HEK293 (cell line): ENCODE results near the gene ACRBP.
A peak's percentile ranks its signal among the peaks of the same experiment; 100 is the strongest.

Experiments used
- BCL11A ChIP-seq: fragments of 450-650 bp; formaldehyde crosslinking; IDR thresholded peaks from 2 replicates; pipeline ENCODE4 v1.5.1; 2016; ENCODE audit warnings: low read depth, missing biosample characterization, missing genetic modification characterization
- GLI4 ChIP-seq: fragments of 450-650 bp; formaldehyde crosslinking; IDR thresholded peaks from 2 replicates; pipeline ENCODE4 v1.5.1; 2016; ENCODE audit warnings: missing biosample characterization, missing genetic modification characterization
- GLIS1 ChIP-seq: fragments of 450-650 bp; formaldehyde crosslinking; IDR thresholded peaks from 2 replicates; pipeline ENCODE4 v1.5.1; 2016; ENCODE audit warnings: missing biosample characterization, missing genetic modification characterization
- IKZF3 ChIP-seq: fragments of 450-650 bp; IDR thresholded peaks from 2 replicates; pipeline ENCODE4 v1.5.0; 2018; ENCODE audit warnings: missing biosample characterization, mild to moderate bottlenecking, missing genetic modification characterization, moderate library complexity
- KLF1 ChIP-seq: fragments of 450-650 bp; formaldehyde crosslinking; IDR thresholded peaks from 2 replicates; pipeline ENCODE4 v1.5.1; 2016; ENCODE audit warnings: missing biosample characterization, missing genetic modification characterization
- KLF16 ChIP-seq: fragments of 450-650 bp; formaldehyde crosslinking; IDR thresholded peaks from 2 replicates; pipeline ENCODE4 v1.5.1; 2017; ENCODE audit warnings: missing biosample characterization, missing genetic modification characterization
- OVOL3 ChIP-seq: fragments of 450-650 bp; formaldehyde crosslinking; IDR thresholded peaks from 2 replicates; pipeline ENCODE4 v1.5.1; 2016; ENCODE audit warnings: missing biosample characterization, missing genetic modification characterization
- SP2 ChIP-seq: fragments of 450-650 bp; formaldehyde crosslinking; IDR thresholded peaks from 2 replicates; pipeline ENCODE4 v1.5.1; 2016; ENCODE audit warnings: missing biosample characterization, missing genetic modification characterization
- ZBTB21 ChIP-seq: fragments of 450-650 bp; formaldehyde crosslinking; IDR thresholded peaks from 2 replicates; pipeline ENCODE4 v1.5.1; 2017; ENCODE audit warnings: missing biosample characterization, missing genetic modification characterization
- ZFP3 ChIP-seq: fragments of 450-650 bp; formaldehyde crosslinking; IDR thresholded peaks from 2 replicates; pipeline ENCODE4 v1.5.1; 2016; ENCODE audit warnings: low read depth, missing biosample characterization, missing genetic modification characterization
- ZIC2 ChIP-seq: fragments of 450-650 bp; formaldehyde crosslinking; IDR thresholded peaks from 2 replicates; pipeline ENCODE4 v1.5.1; 2016; ENCODE audit warnings: missing biosample characterization, missing genetic modification characterization
- ZNF10 ChIP-seq: fragments of 450-650 bp; formaldehyde crosslinking; IDR thresholded peaks from 2 replicates; pipeline ENCODE4 v1.5.1; 2017; ENCODE audit warnings: missing biosample characterization, missing genetic modification characterization
- ZNF133 ChIP-seq: fragments of 450-650 bp; formaldehyde crosslinking; IDR thresholded peaks from 2 replicates; pipeline ENCODE4 v1.5.1; 2016; ENCODE audit warnings: missing biosample characterization, missing genetic modification characterization
- ZNF138 ChIP-seq: fragments of 450-650 bp; formaldehyde crosslinking; IDR thresholded peaks from 2 replicates; pipeline ENCODE4 v1.5.1; 2016; ENCODE audit warnings: missing biosample characterization, missing genetic modification characterization, borderline replicate concordance
- ZNF221 ChIP-seq: fragments of 450-650 bp; formaldehyde crosslinking; IDR thresholded peaks from 2 replicates; pipeline ENCODE4 v1.5.1; 2017; ENCODE audit warnings: missing biosample characterization, missing genetic modification characterization, borderline replicate concordance
- ZNF239 ChIP-seq: fragments of 450-650 bp; formaldehyde crosslinking; IDR thresholded peaks from 2 replicates; pipeline ENCODE4 v1.5.1; 2016; ENCODE audit warnings: missing biosample characterization, missing genetic modification characterization
- ZNF292 ChIP-seq: fragments of 450-650 bp; formaldehyde crosslinking; IDR thresholded peaks from 2 replicates; pipeline ENCODE4 v1.5.1; 2016; ENCODE audit warnings: low read depth, missing biosample characterization, missing genetic modification characterization, borderline replicate concordance
- ZNF433 ChIP-seq: fragments of 450-650 bp; formaldehyde crosslinking; IDR thresholded peaks from 2 replicates; pipeline ENCODE4 v1.5.1; 2016; ENCODE audit warnings: missing biosample characterization, missing genetic modification characterization, low read depth
- ZNF521 ChIP-seq: fragments of 450-650 bp; formaldehyde crosslinking; IDR thresholded peaks from 2 replicates; pipeline ENCODE4 v1.5.1; 2017; ENCODE audit warnings: missing biosample characterization, mild to moderate bottlenecking, missing genetic modification characterization
- ZNF548 ChIP-seq: fragments of 450-650 bp; formaldehyde crosslinking; IDR thresholded peaks from 2 replicates; pipeline ENCODE4 v1.5.1; 2016; ENCODE audit warnings: missing biosample characterization, missing genetic modification characterization
- ZNF561 ChIP-seq: fragments of 450-650 bp; IDR thresholded peaks from 2 replicates; pipeline ENCODE4 v1.5.1; 2018; ENCODE audit warnings: missing biosample characterization, missing genetic modification characterization, borderline replicate concordance
- ZNF571 ChIP-seq: fragments of 450-650 bp; formaldehyde crosslinking; IDR thresholded peaks from 2 replicates; pipeline ENCODE4 v1.5.0; 2017; ENCODE audit warnings: missing biosample characterization, missing genetic modification characterization
- ZNF701 ChIP-seq: fragments of 450-650 bp; formaldehyde crosslinking; IDR thresholded peaks from 2 replicates; pipeline ENCODE4 v1.5.1; 2016; ENCODE audit warnings: missing biosample characterization, missing genetic modification characterization
- ZNF777 ChIP-seq: fragments of 450-650 bp; formaldehyde crosslinking; IDR thresholded peaks from 2 replicates; pipeline ENCODE4 v1.5.1; 2017; ENCODE audit warnings: missing biosample characterization, missing genetic modification characterization, borderline replicate concordance
- ZNF837 ChIP-seq: fragments of 450-650 bp; formaldehyde crosslinking; IDR thresholded peaks from 2 replicates; pipeline ENCODE4 v1.5.1; 2016; ENCODE audit warnings: missing biosample characterization, missing genetic modification characterization
- ZSCAN16 ChIP-seq: fragments of 450-650 bp; formaldehyde crosslinking; IDR thresholded peaks from 2 replicates; pipeline ENCODE4 v1.5.1; 2016; ENCODE audit warnings: missing biosample characterization, missing genetic modification characterization
- ZSCAN30 ChIP-seq: fragments of 450-650 bp; IDR thresholded peaks from 2 replicates; pipeline ENCODE4 v1.5.1; 2018; ENCODE audit warnings: missing biosample characterization, mild to moderate bottlenecking, missing genetic modification characterization, moderate library complexity
- TF ChIP-seq, protein P1 (sequence below): fragments of 450-650 bp; formaldehyde crosslinking; IDR thresholded peaks from 2 replicates; pipeline ENCODE4 v1.5.1; 2017; ENCODE audit warnings: missing biosample characterization, mild to moderate bottlenecking, missing genetic modification characterization, moderate library complexity
- TF ChIP-seq, protein P2 (sequence below): fragments of 450-650 bp; formaldehyde crosslinking; IDR thresholded peaks from 2 replicates; pipeline ENCODE4 v1.5.1; 2017; ENCODE audit warnings: missing biosample characterization, missing genetic modification characterization
- TF ChIP-seq, protein P3 (sequence below): fragments of 450-650 bp; formaldehyde crosslinking; IDR thresholded peaks from 2 replicates; pipeline ENCODE4 v1.5.1; 2017; ENCODE audit warnings: missing biosample characterization, missing genetic modification characterization
- TF ChIP-seq, protein P4 (sequence below): fragments of 450-650 bp; formaldehyde crosslinking; IDR thresholded peaks from 2 replicates; pipeline ENCODE4 v1.5.1; 2016; ENCODE audit warnings: missing biosample characterization, missing genetic modification characterization
- TF ChIP-seq, protein P5 (sequence below): fragments of 450-650 bp; formaldehyde crosslinking; IDR thresholded peaks from 2 replicates; pipeline ENCODE4; 2016; ENCODE audit warnings: missing biosample characterization, missing genetic modification characterization

ACRBP gene

DNA sequence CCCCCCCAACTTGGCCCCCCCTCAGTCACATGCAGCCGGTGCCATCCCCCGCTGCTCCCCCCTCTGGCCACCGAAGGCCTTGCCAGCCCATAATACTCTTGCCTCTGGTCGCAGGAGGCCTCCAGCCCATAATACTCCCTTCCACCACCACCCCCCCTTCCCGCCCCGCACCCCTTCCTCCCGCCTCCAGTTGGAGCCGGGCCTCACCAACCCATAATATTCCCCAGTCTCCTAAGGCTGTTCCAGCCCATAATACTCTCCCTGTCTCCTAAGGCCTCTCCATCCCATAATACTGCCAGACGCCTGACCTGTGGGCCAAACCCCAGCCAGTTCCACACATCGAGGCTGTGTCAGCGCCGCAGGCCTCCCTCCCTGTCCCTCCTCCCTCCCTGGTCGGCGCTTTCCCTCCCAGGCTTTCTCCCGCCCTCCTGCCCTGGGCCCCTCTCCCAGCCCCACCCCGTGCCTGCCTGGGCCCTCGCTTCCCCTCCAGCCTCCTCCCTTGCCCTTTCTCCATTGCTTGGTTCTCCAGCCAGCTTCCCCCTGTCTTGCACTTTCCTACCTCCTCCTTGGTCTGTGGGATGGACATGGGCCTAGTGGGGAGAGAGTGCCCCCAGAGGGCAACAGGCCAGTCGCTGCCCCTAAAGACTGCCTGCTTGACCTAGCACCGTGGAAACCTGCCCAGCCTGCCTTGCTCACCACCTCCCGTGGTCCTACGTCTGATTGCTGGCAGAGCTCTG, 33.3 kb downstream of the ACRBP start (continued):
- TF ChIP-seq, protein P1, sequence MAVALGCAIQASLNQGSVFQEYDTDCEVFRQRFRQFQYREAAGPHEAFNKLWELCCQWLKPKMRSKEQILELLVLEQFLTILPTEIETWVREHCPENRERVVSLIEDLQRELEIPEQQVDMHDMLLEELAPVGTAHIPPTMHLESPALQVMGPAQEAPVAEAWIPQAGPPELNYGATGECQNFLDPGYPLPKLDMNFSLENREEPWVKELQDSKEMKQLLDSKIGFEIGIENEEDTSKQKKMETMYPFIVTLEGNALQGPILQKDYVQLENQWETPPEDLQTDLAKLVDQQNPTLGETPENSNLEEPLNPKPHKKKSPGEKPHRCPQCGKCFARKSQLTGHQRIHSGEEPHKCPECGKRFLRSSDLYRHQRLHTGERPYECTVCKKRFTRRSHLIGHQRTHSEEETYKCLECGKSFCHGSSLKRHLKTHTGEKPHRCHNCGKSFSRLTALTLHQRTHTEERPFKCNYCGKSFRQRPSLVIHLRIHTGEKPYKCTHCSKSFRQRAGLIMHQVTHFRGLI (tag by site-specific recombination): no peak
- no peak for TF ChIP-seq ZNF548 (tag by site-specific recombination)
- TF ChIP-seq BCL11A: peak; percentile 71; the same call in 1 of the 2 replicates
- TF ChIP-seq ZNF292 (tag by site-specific recombination): no peak
- TF ChIP-seq, protein P2, sequence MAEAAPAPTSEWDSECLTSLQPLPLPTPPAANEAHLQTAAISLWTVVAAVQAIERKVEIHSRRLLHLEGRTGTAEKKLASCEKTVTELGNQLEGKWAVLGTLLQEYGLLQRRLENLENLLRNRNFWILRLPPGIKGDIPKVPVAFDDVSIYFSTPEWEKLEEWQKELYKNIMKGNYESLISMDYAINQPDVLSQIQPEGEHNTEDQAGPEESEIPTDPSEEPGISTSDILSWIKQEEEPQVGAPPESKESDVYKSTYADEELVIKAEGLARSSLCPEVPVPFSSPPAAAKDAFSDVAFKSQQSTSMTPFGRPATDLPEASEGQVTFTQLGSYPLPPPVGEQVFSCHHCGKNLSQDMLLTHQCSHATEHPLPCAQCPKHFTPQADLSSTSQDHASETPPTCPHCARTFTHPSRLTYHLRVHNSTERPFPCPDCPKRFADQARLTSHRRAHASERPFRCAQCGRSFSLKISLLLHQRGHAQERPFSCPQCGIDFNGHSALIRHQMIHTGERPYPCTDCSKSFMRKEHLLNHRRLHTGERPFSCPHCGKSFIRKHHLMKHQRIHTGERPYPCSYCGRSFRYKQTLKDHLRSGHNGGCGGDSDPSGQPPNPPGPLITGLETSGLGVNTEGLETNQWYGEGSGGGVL (tag by site-specific recombination): peak; percentile 100
- peak; percentile 59; the same call in 1 of the 2 replicates for TF ChIP-seq KLF16 (tag by site-specific recombination)
- TF ChIP-seq GLI4 (tag by site-specific recombination): no peak
- TF ChIP-seq ZIC2 (tag by site-specific recombination): peak; percentile 87
- TF ChIP-seq ZNF561 (tag by site-specific recombination): peak; percentile 86
- TF ChIP-seq ZNF433 (tag by site-specific recombination): no peak
- TF ChIP-seq, protein P3, sequence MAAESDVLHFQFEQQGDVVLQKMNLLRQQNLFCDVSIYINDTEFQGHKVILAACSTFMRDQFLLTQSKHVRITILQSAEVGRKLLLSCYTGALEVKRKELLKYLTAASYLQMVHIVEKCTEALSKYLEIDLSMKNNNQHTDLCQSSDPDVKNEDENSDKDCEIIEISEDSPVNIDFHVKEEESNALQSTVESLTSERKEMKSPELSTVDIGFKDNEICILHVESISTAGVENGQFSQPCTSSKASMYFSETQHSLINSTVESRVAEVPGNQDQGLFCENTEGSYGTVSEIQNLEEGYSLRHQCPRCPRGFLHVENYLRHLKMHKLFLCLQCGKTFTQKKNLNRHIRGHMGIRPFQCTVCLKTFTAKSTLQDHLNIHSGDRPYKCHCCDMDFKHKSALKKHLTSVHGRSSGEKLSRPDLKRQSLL (tag by site-specific recombination): no peak
- TF ChIP-seq, protein P4, sequence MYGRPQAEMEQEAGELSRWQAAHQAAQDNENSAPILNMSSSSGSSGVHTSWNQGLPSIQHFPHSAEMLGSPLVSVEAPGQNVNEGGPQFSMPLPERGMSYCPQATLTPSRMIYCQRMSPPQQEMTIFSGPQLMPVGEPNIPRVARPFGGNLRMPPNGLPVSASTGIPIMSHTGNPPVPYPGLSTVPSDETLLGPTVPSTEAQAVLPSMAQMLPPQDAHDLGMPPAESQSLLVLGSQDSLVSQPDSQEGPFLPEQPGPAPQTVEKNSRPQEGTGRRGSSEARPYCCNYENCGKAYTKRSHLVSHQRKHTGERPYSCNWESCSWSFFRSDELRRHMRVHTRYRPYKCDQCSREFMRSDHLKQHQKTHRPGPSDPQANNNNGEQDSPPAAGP: peak; percentile 60; the same call in 1 of the 2 replicates
- TF ChIP-seq ZNF133 (tag by site-specific recombination): no peak
- no peak for TF ChIP-seq ZFP3 (tag by site-specific recombination)
- peak; percentile 97 for TF ChIP-seq SP2
- no peak for TF ChIP-seq ZNF221
- peak; percentile 87 for TF ChIP-seq IKZF3 (tag by site-specific recombination)
- no peak for TF ChIP-seq ZNF138 (tag by site-specific recombination)
- no peak for TF ChIP-seq ZNF777 (tag by site-specific recombination)
- TF ChIP-seq ZBTB21 (tag by site-specific recombination): peak; percentile 56; the same call in 1 of the 2 replicates
- TF ChIP-seq ZNF837: no peak
- 0 out of 2 replicates have a peak, but pooled peaks have one; percentile 25 for TF ChIP-seq ZSCAN30 (tag by site-specific recombination)
- TF ChIP-seq ZNF239 (tag by site-specific recombination): no peak
- no peak for TF ChIP-seq OVOL3 (tag by site-specific recombination)
- peak; percentile 92 for TF ChIP-seq GLIS1 (tag by site-specific recombination)
- TF ChIP-seq ZSCAN16 (tag by site-specific recombination): no peak
- TF ChIP-seq, protein P5, sequence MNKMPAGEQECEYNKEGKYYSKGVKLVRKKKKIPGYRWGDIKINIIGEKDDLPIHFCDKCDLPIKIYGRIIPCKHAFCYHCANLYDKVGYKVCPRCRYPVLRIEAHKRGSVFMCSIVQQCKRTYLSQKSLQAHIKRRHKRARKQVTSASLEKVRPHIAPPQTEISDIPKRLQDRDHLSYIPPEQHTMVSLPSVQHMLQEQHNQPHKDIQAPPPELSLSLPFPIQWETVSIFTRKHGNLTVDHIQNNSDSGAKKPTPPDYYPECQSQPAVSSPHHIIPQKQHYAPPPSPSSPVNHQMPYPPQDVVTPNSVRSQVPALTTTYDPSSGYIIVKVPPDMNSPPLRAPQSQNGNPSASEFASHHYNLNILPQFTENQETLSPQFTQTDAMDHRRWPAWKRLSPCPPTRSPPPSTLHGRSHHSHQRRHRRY: no peak
- TF ChIP-seq KLF1 (tag by site-specific recombination): peak; percentile 90
- TF ChIP-seq ZNF571: no peak
- no peak for TF ChIP-seq ZNF521 (tag by site-specific recombination)
- TF ChIP-seq ZNF10 (tag by site-specific recombination): no peak; the same call in 1 of the 2 replicates
- TF ChIP-seq ZNF701 (tag by site-specific recombination): no peak
